NT2/D1 (cell line): ENCODE results near the gene LYRM4.

Experiments
- SUZ12 ChIP-seq: IDR thresholded peaks from 2 replicates; pipeline ENCODE4 v1.6.1; 2011; ENCODE audit not compliant: insufficient read length, insufficient read depth; ENCODE audit errors: extremely low read depth
- YY1 ChIP-seq: IDR thresholded peaks from 2 replicates; pipeline ENCODE4 v1.6.1; 2011; ENCODE audit not compliant: insufficient read length, insufficient read depth
- ZNF274 ChIP-seq: IDR thresholded peaks from 2 replicates; pipeline ENCODE4 v1.6.1; 2011; ENCODE audit warnings: mild to moderate bottlenecking, low read depth, low read length

GRCh38 chr6:5135788-5136376 lies 124.9 kb downstream of the LYRM4 start:
- TF ChIP-seq YY1 (no peak), ZNF274 (no peak), SUZ12 (no peak)
